ENCODE data around the gene GHR. TPM values are rescaled to one million over a fixed set of nuclear protein-coding genes. Genes with fewer than 3 reads are reported as not detected.

The GHR gene
- total and polyA plus RNA-seq, 2 donors (not counting 3 experiments of a cell fraction or from before 2014, with no cell fraction given), result 0.27 to 0.28 TPM

- no peak overlapping the region for H2AFZ ChIP-seq (ENCODE audit: low read depth, low read length)
- TF ChIP-seq MAX (IDR thresholded peaks at IDR 0.05; ENCODE audit: insufficient read depth, insufficient read length) (no peak), FOS (IDR thresholded peaks at IDR 0.05; ENCODE audit: borderline replicate concordance, insufficient read depth, low read length) (no peak)
- intact Hi-C loops (cut with micrococcal nuclease) (no loop called here), dilution Hi-C loops (cut with MboI; ENCODE audit: extremely low pct_ligation_motif_present, low sequenced_read_pairs) (no loop called here)
- ChIA-PET CTCF (no interaction called here), POLR2A (no interaction called here)
- H3K4me2 ChIP-seq (ENCODE audit: insufficient read depth, low read length), result no peak overlapping the region
- H3K4me1 ChIP-seq (ENCODE audit: control insufficient read depth, extremely low read depth, insufficient read depth, low read length), result no peaks in the 10 kb centered on the region
- no peak overlapping the region for H3K9ac ChIP-seq (replicated peaks; ENCODE audit: extremely low read depth, insufficient read depth, low read length)
- no peaks in the 10 kb centered on the region for H3K79me2 ChIP-seq (ENCODE audit: control insufficient read depth, insufficient read depth, low read length)
- no peak for FAIRE-seq
- no peaks in the 10 kb centered on the region for H3K9me3 ChIP-seq (replicated peaks; ENCODE audit: control insufficient read depth, insufficient read depth, low read length)
- BruUV-seq (replicated peaks), result no TSS peak
- H3K36me3 ChIP-seq (ENCODE audit: control insufficient read depth in 2 of 2, extremely low read depth in 1 of 2, insufficient read depth in 2 of 2, low read length in 2 of 2), result no peaks in the 10 kb centered on the region
- H3K27me3 ChIP-seq (ENCODE audit: control insufficient read depth in 2 of 2, insufficient read depth in 2 of 2, low read length in 2 of 2), result no peaks in the 10 kb centered on the region
- no peak overlapping the region for H3K27ac ChIP-seq (ENCODE audit: insufficient read depth, low read depth, low read length)
- no peaks in the 10 kb centered on the region for H4K20me1 ChIP-seq (replicated peaks; ENCODE audit: control insufficient read depth, extremely low read depth, insufficient read depth, low read length)
- peaks cover 2% of the 10 kb centered on the region for H3K9me1 ChIP-seq (replicated peaks; ENCODE audit: control insufficient read depth, extremely low read depth, insufficient read depth, low read length)
- H3K4me3 ChIP-seq (replicated peaks in 1 of 3; ENCODE audit: insufficient read depth in 1 of 3, low read depth in 1 of 3, low read length in 3 of 3), result no peak overlapping the region
- DNase-seq (ENCODE audit: low read depth, low spot score), result no peak
These were observed 188.2 kb downstream of the GHR start for GRCh38 chr5:42611437-42611836.

- H3K4me3 ChIP-seq (replicated peaks in 1 of 3; ENCODE audit: insufficient read depth in 1 of 3, low read depth in 1 of 3, low read length in 3 of 3), result no peak overlapping the region
- H3K4me1 ChIP-seq (ENCODE audit: control insufficient read depth, extremely low read depth, insufficient read depth, low read length), result no peaks in the 10 kb centered on the region
- no peak overlapping the region for H3K9ac ChIP-seq (replicated peaks; ENCODE audit: extremely low read depth, insufficient read depth, low read length)
- FAIRE-seq (no peak), DNase-seq (ENCODE audit: low read depth, low spot score) (no peak)
- dilution Hi-C loops (cut with MboI; ENCODE audit: extremely low pct_ligation_motif_present, low sequenced_read_pairs) (no loop called here), intact Hi-C loops (cut with micrococcal nuclease) (no loop called here)
- H3K27me3 ChIP-seq (ENCODE audit: control insufficient read depth in 2 of 2, insufficient read depth in 2 of 2, low read length in 2 of 2), result no peaks in the 10 kb centered on the region
- H2AFZ ChIP-seq (ENCODE audit: low read depth, low read length), result no peak overlapping the region
- no peak overlapping the region for H3K27ac ChIP-seq (ENCODE audit: insufficient read depth, low read depth, low read length)
- no TSS peak for BruUV-seq (replicated peaks)
- no peaks in the 10 kb centered on the region for H3K9me3 ChIP-seq (replicated peaks; ENCODE audit: control insufficient read depth, insufficient read depth, low read length)
- no peak overlapping the region for H3K4me2 ChIP-seq (ENCODE audit: insufficient read depth, low read length)
- H3K36me3 ChIP-seq (ENCODE audit: control insufficient read depth in 2 of 2, extremely low read depth in 1 of 2, insufficient read depth in 2 of 2, low read length in 2 of 2), result no peaks in the 10 kb centered on the region
- no peaks in the 10 kb centered on the region for H4K20me1 ChIP-seq (replicated peaks; ENCODE audit: control insufficient read depth, extremely low read depth, insufficient read depth, low read length)
- ChIA-PET CTCF (interaction anchor here (0.8 kb wide), 1 partner anchor 29 kb away, joined by 3 read pairs; no protein-coding TSS in a partner anchor), POLR2A (no interaction called here)
- H3K79me2 ChIP-seq (ENCODE audit: control insufficient read depth, insufficient read depth, low read length), result no peaks in the 10 kb centered on the region
- peaks cover 2% of the 10 kb centered on the region for H3K9me1 ChIP-seq (replicated peaks; ENCODE audit: control insufficient read depth, extremely low read depth, insufficient read depth, low read length)
- no peak for TF ChIP-seq EZH2 (IDR thresholded peaks at IDR 0.05; ENCODE audit: borderline replicate concordance, low read depth, low read length, severe bottlenecking)
- TF ChIP-seq GATA2 (IDR thresholded peaks at IDR 0.05; ENCODE audit: insufficient read depth, insufficient read length, low read depth, low read length), result no peak
- TF ChIP-seq JUN (IDR thresholded peaks at IDR 0.05; ENCODE audit: borderline replicate concordance, insufficient read depth, insufficient read length, low read depth), result no peak
- no peak for TF ChIP-seq POLR2AphosphoS5 (IDR thresholded peaks at IDR 0.05; ENCODE audit: insufficient read depth, low read depth, low read length)
- TF ChIP-seq CTCF (IDR thresholded peaks at IDR 0.05; ENCODE audit: extremely low read depth in 1 of 2, insufficient read depth in 1 of 2, low read depth in 1 of 2, low read length in 2 of 2), result no peak
- TF ChIP-seq MYC (IDR thresholded peaks at IDR 0.05; ENCODE audit: low read depth, low read length), result no peak
- no peak for TF ChIP-seq FOS (IDR thresholded peaks at IDR 0.05; ENCODE audit: borderline replicate concordance, insufficient read depth, low read length)
- no peak for TF ChIP-seq POLR2A (IDR thresholded peaks at IDR 0.05; ENCODE audit: low read depth, low read length)
- no peak for TF ChIP-seq MAX (IDR thresholded peaks at IDR 0.05; ENCODE audit: insufficient read depth, insufficient read length)
These were observed 189.6 kb downstream of the GHR start for GRCh38 chr5:42612750-42613366.
